ENCODE measurements around the gene MB21D2.

MB21D2 gene

DNA sequence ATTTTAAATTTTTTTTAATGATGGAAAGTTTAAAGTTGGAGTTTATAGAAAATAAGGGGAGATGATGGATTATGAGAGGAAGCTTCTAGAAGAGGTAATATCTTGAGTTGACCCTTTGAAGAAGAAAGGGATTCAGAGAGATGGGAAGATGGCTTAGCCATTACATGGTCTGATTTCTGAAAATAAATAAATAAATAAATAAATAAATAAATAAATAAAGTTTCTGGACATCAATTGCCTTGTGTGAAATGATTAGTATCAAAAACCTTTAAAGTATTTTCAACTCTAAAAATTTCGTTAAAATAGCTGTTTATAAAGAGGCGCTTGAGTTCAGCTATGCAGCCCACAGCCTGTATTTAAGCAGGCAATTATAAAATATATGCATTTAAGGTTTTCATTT is 93.3 kb downstream of the MB21D2 start:
- no peak for DNase-seq (ENCODE audit: low spot score)
- TF ChIP-seq, protein P1, sequence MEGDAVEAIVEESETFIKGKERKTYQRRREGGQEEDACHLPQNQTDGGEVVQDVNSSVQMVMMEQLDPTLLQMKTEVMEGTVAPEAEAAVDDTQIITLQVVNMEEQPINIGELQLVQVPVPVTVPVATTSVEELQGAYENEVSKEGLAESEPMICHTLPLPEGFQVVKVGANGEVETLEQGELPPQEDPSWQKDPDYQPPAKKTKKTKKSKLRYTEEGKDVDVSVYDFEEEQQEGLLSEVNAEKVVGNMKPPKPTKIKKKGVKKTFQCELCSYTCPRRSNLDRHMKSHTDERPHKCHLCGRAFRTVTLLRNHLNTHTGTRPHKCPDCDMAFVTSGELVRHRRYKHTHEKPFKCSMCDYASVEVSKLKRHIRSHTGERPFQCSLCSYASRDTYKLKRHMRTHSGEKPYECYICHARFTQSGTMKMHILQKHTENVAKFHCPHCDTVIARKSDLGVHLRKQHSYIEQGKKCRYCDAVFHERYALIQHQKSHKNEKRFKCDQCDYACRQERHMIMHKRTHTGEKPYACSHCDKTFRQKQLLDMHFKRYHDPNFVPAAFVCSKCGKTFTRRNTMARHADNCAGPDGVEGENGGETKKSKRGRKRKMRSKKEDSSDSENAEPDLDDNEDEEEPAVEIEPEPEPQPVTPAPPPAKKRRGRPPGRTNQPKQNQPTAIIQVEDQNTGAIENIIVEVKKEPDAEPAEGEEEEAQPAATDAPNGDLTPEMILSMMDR (IDR thresholded peaks at IDR 0.05; ENCODE audit: extremely low read depth, insufficient read depth, missing control alignments): no peak
- in situ Hi-C loops (cut with MboI; ENCODE audit: low pct_unique_long_range_greater_than_20kb, low sequenced_read_pairs, unreplicated experiment): loop anchor here (25.0 kb wide), 2 partner anchors 262 to 738 kb away; partner anchors contain the start of gene ATP13A4

DNA sequence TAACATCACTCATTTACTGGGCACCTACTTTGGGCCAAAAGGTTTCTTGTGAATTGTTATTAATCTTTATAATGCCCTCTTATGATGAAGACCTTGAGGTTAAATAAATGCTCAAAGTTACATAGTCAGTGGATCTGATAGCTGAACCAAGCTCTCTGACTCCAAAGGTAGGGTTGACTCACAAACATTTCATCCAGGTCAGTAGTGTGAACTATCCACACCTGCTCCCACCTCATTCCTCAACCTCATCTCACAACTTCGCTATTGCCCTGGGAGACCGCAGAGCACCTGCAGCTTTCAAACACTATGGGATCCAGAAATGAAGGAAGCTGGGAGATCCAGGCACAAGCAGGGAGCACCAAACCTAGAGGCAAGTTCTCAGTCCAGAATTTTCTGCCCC is 96.5 kb downstream of the MB21D2 start:
- no peak for DNase-seq (ENCODE audit: low spot score)
- TF ChIP-seq, protein P1 (IDR thresholded peaks at IDR 0.05; ENCODE audit: extremely low read depth, insufficient read depth, missing control alignments): no peak
- in situ Hi-C loops (cut with MboI; ENCODE audit: low pct_unique_long_range_greater_than_20kb, low sequenced_read_pairs, unreplicated experiment): loop anchor here (25.0 kb wide), 2 partner anchors 259 to 741 kb away; partner anchors contain the start of gene ATP13A4

DNA sequence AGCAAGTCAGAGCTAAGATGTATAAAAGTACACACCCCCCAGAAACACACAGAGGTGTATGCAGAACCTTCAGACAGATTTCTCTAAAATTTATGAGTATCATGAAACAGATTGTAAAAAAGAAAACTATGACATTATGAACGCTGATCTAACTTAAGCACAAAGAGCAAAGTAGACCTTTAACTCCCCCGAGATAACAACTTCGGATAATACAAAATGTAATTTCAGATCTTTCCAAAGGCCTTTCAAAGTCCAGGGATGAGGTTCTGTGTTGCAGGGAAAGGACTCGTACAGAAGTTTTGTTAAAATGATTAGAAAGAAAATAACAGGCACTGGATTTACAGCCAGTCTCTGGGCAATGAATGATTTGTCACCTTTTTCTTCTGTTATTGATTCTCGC is 97.5 kb downstream of the MB21D2 start:
- TF ChIP-seq, protein P1 (IDR thresholded peaks at IDR 0.05; ENCODE audit: extremely low read depth, insufficient read depth, missing control alignments): no peak
- no peak for DNase-seq (ENCODE audit: low spot score)
- in situ Hi-C loops (cut with MboI; ENCODE audit: low pct_unique_long_range_greater_than_20kb, low sequenced_read_pairs, unreplicated experiment): loop anchor here (25.0 kb wide), 2 partner anchors 258 to 742 kb away; partner anchors contain the start of gene ATP13A4

DNA sequence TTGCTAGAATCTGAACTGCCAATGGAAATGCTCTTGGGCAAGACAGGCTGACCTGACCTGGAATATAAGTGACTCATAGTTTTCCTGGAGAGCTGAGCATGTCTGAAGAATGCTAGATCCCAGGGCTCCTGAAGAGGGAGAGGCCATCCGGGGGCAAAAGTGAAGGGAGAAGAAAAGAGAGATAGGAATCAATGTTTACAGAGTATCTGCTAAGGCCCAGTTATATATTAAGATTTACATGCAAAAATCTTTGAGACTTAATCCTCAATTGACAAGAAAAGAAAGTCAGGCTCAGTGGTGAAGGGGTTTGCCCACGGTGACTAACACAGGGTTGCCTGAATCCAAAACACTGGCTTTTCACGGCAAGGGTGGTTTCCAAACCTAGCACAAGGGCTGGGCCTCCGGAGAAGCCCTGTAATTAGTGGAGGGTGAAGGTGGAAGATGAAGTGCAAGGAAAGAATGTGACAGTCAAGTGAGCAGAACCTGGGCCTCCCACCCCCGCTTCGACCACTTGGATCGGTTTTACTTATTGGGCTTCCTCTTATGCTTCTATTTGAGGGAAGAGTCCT is 98.6 kb downstream of the MB21D2 start:
- in situ Hi-C loops (cut with MboI; ENCODE audit: low pct_unique_long_range_greater_than_20kb, low sequenced_read_pairs, unreplicated experiment): loop anchor here (5.0 to 25.0 kb wide), 4 partner anchors 96 to 743 kb away; partner anchors contain the start of genes ATP13A4 and MB21D2
- TF ChIP-seq, protein P1 (IDR thresholded peaks at IDR 0.05; ENCODE audit: extremely low read depth, insufficient read depth, missing control alignments): no peak
- DNase-seq (ENCODE audit: low spot score): peak; percentile 31

DNA sequence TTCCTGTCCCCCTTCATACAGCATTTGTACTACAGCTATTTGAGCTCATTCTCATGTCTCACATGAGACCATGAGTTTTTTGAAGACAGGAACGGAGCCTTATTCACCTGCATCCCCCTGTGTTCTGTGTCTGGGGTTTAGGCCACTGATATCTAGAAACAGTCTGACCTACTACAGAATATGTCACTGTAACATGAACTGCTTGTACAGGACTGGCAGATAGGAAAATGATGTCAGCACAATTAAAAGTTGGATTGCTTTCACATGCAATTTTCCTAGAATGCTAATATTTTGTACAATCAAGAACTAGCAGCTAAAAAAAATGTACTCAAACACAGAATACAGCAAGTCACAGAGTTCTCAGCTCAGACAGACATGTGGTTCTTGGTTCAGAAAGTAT is 99.5 kb downstream of the MB21D2 start:
- in situ Hi-C loops (cut with MboI; ENCODE audit: low pct_unique_long_range_greater_than_20kb, low sequenced_read_pairs, unreplicated experiment): loop anchor here (5.0 to 25.0 kb wide), 4 partner anchors 97 to 744 kb away; partner anchors contain the start of genes ATP13A4 and MB21D2
- no peak for DNase-seq (ENCODE audit: low spot score)

DNA sequence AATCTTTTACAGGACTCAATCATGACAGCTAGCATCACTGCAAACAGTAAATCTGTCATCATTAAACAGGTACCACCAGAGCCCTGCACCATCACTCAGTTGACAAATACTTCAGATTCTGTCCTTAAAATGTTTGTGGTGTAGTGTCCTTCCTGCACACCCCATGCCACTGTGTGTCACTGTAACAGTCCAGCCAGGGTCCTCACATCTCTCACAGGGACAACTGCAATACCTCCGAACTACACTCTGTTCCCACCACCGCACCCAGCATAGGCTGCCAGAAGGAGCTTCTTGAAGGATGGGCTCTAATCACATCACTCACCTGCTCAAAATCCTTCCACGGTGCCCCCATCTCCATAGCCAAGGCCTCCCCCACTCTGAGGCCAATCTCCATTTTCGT is 100.2 kb downstream of the MB21D2 start:
- in situ Hi-C loops (cut with MboI; ENCODE audit: low pct_unique_long_range_greater_than_20kb, low sequenced_read_pairs, unreplicated experiment): loop anchor here (5.0 to 25.0 kb wide), 4 partner anchors 97 to 745 kb away; partner anchors contain the start of genes ATP13A4 and MB21D2
- DNase-seq (ENCODE audit: low spot score): no peak

More for the DNA sequence above, 99.5 kb downstream of the MB21D2 start:
- TF ChIP-seq, protein P1 (IDR thresholded peaks at IDR 0.05; ENCODE audit: extremely low read depth, insufficient read depth, missing control alignments): no peak

More for the DNA sequence above, 100.2 kb downstream of the MB21D2 start:
- TF ChIP-seq, protein P1 (IDR thresholded peaks at IDR 0.05; ENCODE audit: extremely low read depth, insufficient read depth, missing control alignments): peak; percentile 15
